T-helper 17 cell (primary cell): ENCODE results near the gene BTG1. TPM values are rescaled to one million over a fixed set of nuclear protein-coding genes. Genes with fewer than 3 reads are reported as not detected.

Experiments
- ATAC-seq: fragments of 150-1000 bp; cut with Tn5 transposase; 2 replicates; pipeline ENCODE4 v1.10.0; 2021; ENCODE audit warnings: mild to moderate bottlenecking, moderate library complexity
- DNase-seq, 3 donors: peaks; one replicate each; pipeline versions ENCODE4 v3.0.0 to v3.0.0-alpha.2; 2020 to 2021
- H3K9me3 ChIP-seq: one replicate; pipeline ENCODE4 v1.7.0; 2013; ENCODE audit warnings: low read length, mild to moderate bottlenecking; ENCODE audit not compliant: control insufficient read depth, poor library complexity, severe bottlenecking
- H3K27ac Mint-ChIP-seq: one replicate; pipeline ENCODE4 v1.8.0; 2022; ENCODE audit warnings: mild to moderate bottlenecking, moderate library complexity, mixed read lengths
- H3K27me3 Mint-ChIP-seq: one replicate; pipeline ENCODE4 v1.8.0; 2022; ENCODE audit warnings: mixed read lengths
- H3K36me3 Mint-ChIP-seq: one replicate; pipeline ENCODE4 v1.8.0; 2022; ENCODE audit warnings: low read depth, mixed read lengths
- H3K4me1 Mint-ChIP-seq: one replicate; pipeline ENCODE4 v1.8.0; 2022; ENCODE audit warnings: mild to moderate bottlenecking, mixed read lengths
- H3K4me3 Mint-ChIP-seq: one replicate; pipeline ENCODE4 v1.8.0; 2022; ENCODE audit warnings: mild to moderate bottlenecking, moderate library complexity, mixed read lengths
- total RNA-seq, 4 donors: library from RNA in 2 of 4; stranded (reverse) in 2 of 4; gene quantifications; one replicate each; pipeline ENCODE4 v1.2.3 and lab custom pipeline; 2022 to 2026

BTG1 gene
- total RNA-seq, 2 donors from 2014 or later, result 1,109 to 1,137 TPM

DNA sequence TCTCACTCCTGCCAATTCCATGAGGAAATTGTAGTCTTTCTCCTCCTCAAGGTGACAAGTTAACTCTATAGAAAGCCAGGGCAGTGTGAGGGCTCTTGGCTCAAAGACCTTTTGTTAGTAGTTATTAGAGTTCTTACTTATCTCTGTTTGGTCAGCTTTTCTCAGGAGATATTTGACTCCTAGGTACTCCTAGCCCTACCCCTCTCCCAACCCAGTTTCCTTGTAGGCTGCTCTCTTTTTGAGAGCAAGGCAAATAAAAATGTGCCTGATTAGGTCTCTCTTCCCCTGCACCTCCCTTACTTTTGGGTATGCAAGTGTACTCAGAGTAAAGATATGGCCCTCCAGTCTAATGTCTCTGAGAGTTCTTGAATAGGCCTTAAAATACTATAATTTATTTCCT is 23.8 kb downstream of the BTG1 start:
- H3K36me3 Mint-ChIP-seq, result peaks cover 4% of the 10 kb centered on the region
- no peak for ATAC-seq
- H3K9me3 ChIP-seq, result no peaks in the 10 kb centered on the region
- no peak for DNase-seq
- peak overlapping the region; percentile 19 for H3K4me3 Mint-ChIP-seq
- no peaks in the 10 kb centered on the region for H3K27me3 Mint-ChIP-seq
- H3K27ac Mint-ChIP-seq, result peak overlapping the region; percentile 49
- peaks cover 16% of the 10 kb centered on the region for H3K4me1 Mint-ChIP-seq

DNA sequence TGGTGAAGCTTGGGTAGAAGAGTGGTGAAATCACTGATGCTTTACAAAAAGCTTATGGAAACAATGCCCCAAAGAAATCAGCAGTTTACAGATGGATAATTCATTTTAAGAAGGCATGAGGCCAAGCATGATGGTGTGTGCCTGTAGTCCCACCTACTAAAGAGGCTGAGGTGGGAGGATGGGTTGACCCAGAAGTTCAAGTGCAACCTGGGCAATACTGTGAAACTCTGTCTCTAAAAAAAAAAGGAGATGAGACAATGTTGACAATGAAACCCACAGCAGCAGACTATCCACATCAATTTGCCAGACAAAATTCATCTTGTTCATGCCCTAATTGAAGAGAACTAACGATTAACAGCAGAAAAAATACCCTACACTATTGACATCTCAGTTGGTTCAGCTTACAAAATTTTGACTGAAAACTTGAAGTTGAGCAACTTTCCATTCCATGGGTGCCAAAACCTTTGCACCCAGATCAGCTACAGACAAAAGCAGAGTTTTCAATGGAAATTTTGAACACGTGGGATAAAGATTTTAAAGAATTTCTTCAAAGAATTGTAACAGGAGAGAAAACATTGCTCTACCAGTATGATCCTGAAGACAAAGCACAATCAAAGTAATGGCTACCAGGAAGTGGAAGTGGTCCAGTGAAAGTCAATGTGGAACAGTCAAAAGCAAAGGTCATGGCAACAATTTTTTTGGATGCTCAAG is 26.7 kb downstream of the BTG1 start:
- H3K36me3 Mint-ChIP-seq, result peaks cover 3% of the 10 kb centered on the region
- no peak for ATAC-seq
- H3K27ac Mint-ChIP-seq, result no peak overlapping the region
- no peaks in the 10 kb centered on the region for H3K27me3 Mint-ChIP-seq
- no peaks in the 10 kb centered on the region for H3K9me3 ChIP-seq
- DNase-seq, result no peak
- H3K4me3 Mint-ChIP-seq, result no peak overlapping the region
- H3K4me1 Mint-ChIP-seq, result peaks cover 21% of the 10 kb centered on the region

DNA sequence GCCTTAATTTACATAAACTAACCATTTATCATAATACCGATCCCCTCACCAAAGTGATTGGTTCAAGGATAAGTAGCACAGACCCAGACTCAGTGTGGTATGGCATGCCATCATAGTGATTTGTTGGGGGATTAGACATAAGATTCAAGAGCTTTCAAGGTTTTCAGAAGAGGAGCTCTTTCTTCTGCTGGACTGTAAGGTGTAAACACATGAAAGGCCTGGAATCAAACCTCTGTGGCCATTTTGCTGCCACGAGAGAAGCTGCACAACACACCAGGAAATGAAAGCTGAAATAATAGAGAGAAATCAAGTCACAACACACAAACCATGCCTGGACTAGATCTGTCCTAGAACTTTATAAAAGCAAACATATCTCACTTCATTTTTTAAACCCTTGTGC is 30.8 kb downstream of the BTG1 start:
- H3K4me1 Mint-ChIP-seq, result peaks cover 32% of the 10 kb centered on the region
- no peaks in the 10 kb centered on the region for H3K9me3 ChIP-seq
- DNase-seq (no peak), ATAC-seq (no peak)
- H3K27me3 Mint-ChIP-seq, result no peaks in the 10 kb centered on the region
- peaks cover 3% of the 10 kb centered on the region for H3K36me3 Mint-ChIP-seq
- H3K27ac Mint-ChIP-seq, result peak overlapping the region; percentile 91
- H3K4me3 Mint-ChIP-seq, result peak overlapping the region; percentile 49

DNA sequence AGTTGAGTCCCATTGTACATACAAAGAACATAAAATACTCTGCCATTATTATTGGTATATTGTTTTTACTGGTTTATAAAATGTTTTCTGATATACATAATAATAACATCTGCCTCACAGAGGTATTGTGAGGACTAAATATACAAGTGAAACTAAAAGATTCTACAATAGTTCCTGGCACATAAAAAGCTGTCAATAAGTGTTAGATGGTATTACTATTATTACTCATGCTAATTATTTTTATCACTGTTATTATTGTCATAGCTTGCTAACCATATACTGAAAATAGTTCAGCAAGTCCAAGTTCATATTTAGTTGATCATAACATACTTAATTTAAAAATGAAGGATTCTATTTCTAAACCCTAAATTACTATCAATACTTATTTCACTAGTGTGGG is 34.4 kb downstream of the BTG1 start:
- H3K9me3 ChIP-seq, result no peaks in the 10 kb centered on the region
- peak overlapping the region; percentile 56 for H3K4me3 Mint-ChIP-seq
- no peaks in the 10 kb centered on the region for H3K27me3 Mint-ChIP-seq
- H3K27ac Mint-ChIP-seq, result peak overlapping the region; percentile 12
- peaks cover 5% of the 10 kb centered on the region for H3K36me3 Mint-ChIP-seq
- ATAC-seq (no peak), DNase-seq (no peak)
- H3K4me1 Mint-ChIP-seq, result peaks cover 52% of the 10 kb centered on the region

- no peaks in the 10 kb centered on the region for H3K9me3 ChIP-seq
- H3K27ac Mint-ChIP-seq, result peak overlapping the region; percentile 12
- peaks cover 49% of the 10 kb centered on the region for H3K4me1 Mint-ChIP-seq
- no peaks in the 10 kb centered on the region for H3K27me3 Mint-ChIP-seq
- H3K4me3 Mint-ChIP-seq, result peak overlapping the region; percentile 69
- ATAC-seq (no peak), DNase-seq (no peak)
- peaks cover 3% of the 10 kb centered on the region for H3K36me3 Mint-ChIP-seq
Observed at GRCh38 chr12:92110083-92110640, 35.5 kb downstream of the BTG1 start.

GRCh38 chr12:92109613-92110012 is 36.0 kb downstream of the BTG1 start:
- H3K4me1 Mint-ChIP-seq, result peaks cover 43% of the 10 kb centered on the region
- H3K4me3 Mint-ChIP-seq, result no peak overlapping the region
- no peaks in the 10 kb centered on the region for H3K27me3 Mint-ChIP-seq
- peaks cover 3% of the 10 kb centered on the region for H3K36me3 Mint-ChIP-seq
- no peaks in the 10 kb centered on the region for H3K9me3 ChIP-seq
- ATAC-seq (no peak), DNase-seq (no peak)
- peak overlapping the region; percentile 12 for H3K27ac Mint-ChIP-seq

DNA sequence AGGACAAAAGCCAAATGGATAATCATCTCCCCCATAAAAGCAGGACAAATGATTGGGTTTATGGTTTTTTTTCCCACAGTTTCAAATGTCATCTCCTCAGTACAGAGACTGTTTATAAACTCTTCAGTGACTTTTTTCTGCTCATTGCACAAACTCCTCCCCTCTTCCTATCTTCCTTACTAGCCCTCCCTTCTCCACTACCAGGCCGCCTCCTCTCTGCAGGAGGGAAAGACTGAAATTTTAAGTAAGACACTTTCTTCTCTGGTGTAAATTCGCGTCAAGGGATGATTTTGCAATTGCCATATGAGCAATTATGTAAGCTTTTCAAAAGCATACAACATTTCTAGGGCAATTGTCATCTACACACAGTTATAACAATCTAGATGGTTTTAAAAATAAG is 37.0 kb downstream of the BTG1 start:
- Mint-ChIP-seq H3K4me1 (peaks cover 43% of the 10 kb centered on the region), H3K27ac (peak overlapping the region; percentile 87)

DNA sequence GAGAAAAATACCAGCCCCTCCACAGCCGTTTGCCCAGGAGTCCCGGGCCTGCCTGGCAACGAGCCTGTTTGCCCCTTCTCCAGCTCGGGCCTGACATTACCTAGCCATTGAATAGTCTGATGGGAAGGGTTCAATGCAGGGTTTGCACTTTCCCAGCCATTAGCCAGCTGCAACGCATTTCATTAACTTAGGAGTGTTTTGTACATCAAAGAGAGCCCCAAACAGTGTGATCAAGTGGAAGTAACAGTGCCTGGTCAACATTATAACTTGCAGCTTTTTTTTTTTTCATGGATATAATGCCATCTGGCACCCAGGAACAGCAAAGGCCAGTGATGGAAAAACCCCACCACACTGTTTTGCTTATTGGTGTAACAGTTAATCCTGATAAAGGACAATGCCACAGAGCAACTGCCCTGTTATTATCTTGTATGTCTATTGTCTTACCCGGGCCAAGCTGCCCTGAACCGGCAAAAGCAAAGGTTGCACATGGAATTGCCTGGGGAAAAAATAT is 38.0 kb downstream of the BTG1 start:
- H3K9me3 ChIP-seq, result no peaks in the 10 kb centered on the region
- no peak for ATAC-seq
- no peak for DNase-seq
- H3K36me3 Mint-ChIP-seq, result peaks cover 3% of the 10 kb centered on the region
- H3K4me3 Mint-ChIP-seq, result no peak overlapping the region
- H3K27ac Mint-ChIP-seq, result peak overlapping the region; percentile 87
- peaks cover 39% of the 10 kb centered on the region for H3K4me1 Mint-ChIP-seq
- no peaks in the 10 kb centered on the region for H3K27me3 Mint-ChIP-seq

More for the DNA sequence above, 37.0 kb downstream of the BTG1 start:
- Mint-ChIP-seq H3K4me3 (no peak overlapping the region), H3K36me3 (peaks cover 3% of the 10 kb centered on the region), H3K27me3 (no peaks in the 10 kb centered on the region)
- DNase-seq, result no peak
- no peaks in the 10 kb centered on the region for H3K9me3 ChIP-seq
- ATAC-seq, result no peak

DNA sequence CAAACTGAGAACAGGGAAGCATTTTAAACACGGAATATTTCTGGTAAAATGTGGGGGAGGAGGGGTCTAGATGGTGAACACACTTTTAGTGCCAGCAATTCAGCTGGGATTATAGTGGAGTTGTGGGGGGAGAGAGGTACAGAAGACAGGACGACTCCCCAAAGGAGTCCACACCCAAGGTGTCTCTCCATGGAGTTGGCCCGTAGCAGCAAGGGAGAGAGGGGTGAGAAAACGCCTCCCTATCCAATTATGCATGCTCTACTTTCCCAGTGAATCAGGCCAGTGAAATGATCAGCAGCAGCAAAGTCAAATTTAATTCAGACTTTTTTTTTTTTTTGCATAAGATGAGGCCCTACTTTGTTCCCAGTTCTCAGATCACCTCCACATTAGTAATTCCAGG is 38.6 kb downstream of the BTG1 start:
- no peaks in the 10 kb centered on the region for H3K9me3 ChIP-seq
- H3K27ac Mint-ChIP-seq, result peak overlapping the region; percentile 87
- H3K4me3 Mint-ChIP-seq, result peak overlapping the region; percentile 60
- H3K27me3 Mint-ChIP-seq, result no peaks in the 10 kb centered on the region
- H3K4me1 Mint-ChIP-seq, result peaks cover 37% of the 10 kb centered on the region
- ATAC-seq (no peak), DNase-seq (no peak)
- peaks cover 3% of the 10 kb centered on the region for H3K36me3 Mint-ChIP-seq

DNA sequence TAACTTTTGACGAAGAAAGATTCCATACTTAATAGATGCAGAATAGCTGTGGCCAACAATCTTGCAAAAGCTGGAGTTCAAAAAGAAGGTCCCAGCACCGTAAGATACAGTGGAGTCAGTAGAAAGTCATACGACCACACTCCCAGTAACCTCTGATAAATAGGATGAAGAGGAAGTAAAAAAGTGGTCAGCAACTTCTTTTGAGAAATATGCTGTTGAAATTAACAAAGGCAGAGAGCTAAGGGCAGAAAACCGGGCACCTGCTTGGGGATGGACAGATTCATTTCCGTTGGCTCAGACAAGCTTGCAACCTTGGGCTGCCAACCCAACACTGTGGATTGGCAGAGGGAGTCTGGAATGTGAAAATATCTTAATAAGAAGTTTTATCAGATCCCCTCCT is 40.0 kb downstream of the BTG1 start:
- Mint-ChIP-seq H3K27me3 (no peaks in the 10 kb centered on the region), H3K4me3 (no peak overlapping the region), H3K27ac (peak overlapping the region; percentile 2), H3K4me1 (peaks cover 32% of the 10 kb centered on the region), H3K36me3 (peaks cover 5% of the 10 kb centered on the region)
- DNase-seq (no peak), ATAC-seq (no peak)
- no peaks in the 10 kb centered on the region for H3K9me3 ChIP-seq

DNA sequence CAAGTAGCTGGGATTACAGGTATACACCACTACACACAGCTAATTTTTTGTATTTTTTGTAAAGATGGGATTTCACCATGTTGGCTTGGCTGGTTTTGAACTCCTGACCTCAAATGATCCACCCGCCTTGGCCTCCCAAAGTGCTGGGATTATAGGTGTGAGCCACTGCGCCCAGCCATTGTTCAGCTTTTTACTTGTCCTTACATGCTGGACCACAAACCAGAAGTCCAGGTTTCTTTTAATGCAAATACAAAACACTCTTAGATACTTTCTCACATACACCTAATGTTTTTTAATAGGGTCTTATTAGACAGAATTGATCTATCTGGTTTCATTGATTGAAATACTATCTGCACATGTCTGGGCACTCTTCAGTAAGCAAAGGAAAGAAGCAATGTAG is 40.5 kb downstream of the BTG1 start:
- no peak for DNase-seq
- no peaks in the 10 kb centered on the region for H3K9me3 ChIP-seq
- Mint-ChIP-seq H3K4me3 (peak overlapping the region; percentile 19), H3K4me1 (peaks cover 28% of the 10 kb centered on the region), H3K27me3 (no peaks in the 10 kb centered on the region), H3K27ac (no peak overlapping the region), H3K36me3 (peaks cover 5% of the 10 kb centered on the region)
- ATAC-seq, result no peak

DNA sequence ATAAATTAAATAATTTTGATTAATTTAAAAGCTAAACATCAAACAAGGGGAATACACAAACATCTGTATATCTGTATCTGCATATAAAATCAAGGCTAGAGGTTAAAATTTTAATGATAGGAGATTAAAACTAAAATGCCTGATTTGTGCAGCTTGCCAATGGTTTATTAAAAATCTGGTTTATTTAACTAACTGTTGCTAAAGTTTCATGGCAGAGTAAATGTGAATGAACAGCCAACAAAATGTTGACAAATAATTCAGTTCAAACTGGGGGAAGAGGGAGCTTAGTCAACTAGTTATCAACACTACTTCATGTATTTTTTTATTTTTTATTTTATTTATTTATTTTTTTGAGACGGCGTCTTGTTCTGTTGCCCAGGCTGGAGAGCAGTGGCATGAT is 43.0 kb downstream of the BTG1 start:
- H3K36me3 Mint-ChIP-seq, result peaks cover 3% of the 10 kb centered on the region
- no peaks in the 10 kb centered on the region for H3K9me3 ChIP-seq
- no peaks in the 10 kb centered on the region for H3K27me3 Mint-ChIP-seq
- H3K27ac Mint-ChIP-seq, result peak overlapping the region; percentile 4
- no peak for ATAC-seq
- peaks cover 17% of the 10 kb centered on the region for H3K4me1 Mint-ChIP-seq
- no peak for DNase-seq
- H3K4me3 Mint-ChIP-seq, result no peak overlapping the region

GRCh38 chr12:92098594-92099380 is 46.9 kb downstream of the BTG1 start:
- no peak for ATAC-seq

More at GRCh38 chr12:92098594-92099380, 46.9 kb downstream of the BTG1 start:
- H3K9me3 ChIP-seq, result no peaks in the 10 kb centered on the region
- Mint-ChIP-seq H3K36me3 (peaks cover 3% of the 10 kb centered on the region), H3K4me3 (no peak overlapping the region), H3K4me1 (peaks cover 7% of the 10 kb centered on the region), H3K27me3 (no peaks in the 10 kb centered on the region), H3K27ac (peak overlapping the region; percentile 1)
- no peak for DNase-seq
